Nephron (organoid): ENCODE data around the gene DNAJC30.
A peak's percentile ranks its signal among the peaks of the same experiment; 100 is the strongest.

Source experiments
- H3K27ac Mint-ChIP-seq, 3 experiments: 2 replicates each; pipeline ENCODE4 v1.8.0; 2020; ENCODE audit warnings: mixed read lengths in 3 of 3, mild to moderate bottlenecking in 2 of 3, moderate library complexity in 1 of 3
- H3K27me3 Mint-ChIP-seq: 2 replicates; pipeline ENCODE4 v1.8.0; 2021; ENCODE audit warnings: low read depth, mild to moderate bottlenecking, moderate library complexity, mixed read lengths
- H3K36me3 Mint-ChIP-seq: 2 replicates; pipeline ENCODE4 v1.8.0; 2020; ENCODE audit warnings: low read depth, mixed read lengths
- H3K4me1 Mint-ChIP-seq: 2 replicates; pipeline ENCODE4 v1.8.0; 2020; ENCODE audit warnings: mixed read lengths
- H3K4me3 Mint-ChIP-seq, 3 experiments: 2 replicates each; pipeline ENCODE4 v1.8.0; 2020; ENCODE audit warnings: mild to moderate bottlenecking in 3 of 3, mixed read lengths in 3 of 3, moderate library complexity in 2 of 3
- H3K9me3 Mint-ChIP-seq: 2 replicates; pipeline ENCODE4 v1.8.0; 2020; ENCODE audit warnings: mixed read lengths
- TF ChIP-seq, protein P1 (sequence below), 3 experiments: fragments of 200-600 bp; sonication (generic); IDR thresholded peaks; one replicate each; pipeline ENCODE4 v1.5.0; 2021; ENCODE audit warnings: antibody characterized with exemption in 3 of 3; ENCODE audit not compliant: unreplicated experiment in 3 of 3

DNAJC30 gene

GRCh38 chr7:73652541-73652949 lies 30.7 kb downstream of the DNAJC30 start:
- TF ChIP-seq, protein P1, sequence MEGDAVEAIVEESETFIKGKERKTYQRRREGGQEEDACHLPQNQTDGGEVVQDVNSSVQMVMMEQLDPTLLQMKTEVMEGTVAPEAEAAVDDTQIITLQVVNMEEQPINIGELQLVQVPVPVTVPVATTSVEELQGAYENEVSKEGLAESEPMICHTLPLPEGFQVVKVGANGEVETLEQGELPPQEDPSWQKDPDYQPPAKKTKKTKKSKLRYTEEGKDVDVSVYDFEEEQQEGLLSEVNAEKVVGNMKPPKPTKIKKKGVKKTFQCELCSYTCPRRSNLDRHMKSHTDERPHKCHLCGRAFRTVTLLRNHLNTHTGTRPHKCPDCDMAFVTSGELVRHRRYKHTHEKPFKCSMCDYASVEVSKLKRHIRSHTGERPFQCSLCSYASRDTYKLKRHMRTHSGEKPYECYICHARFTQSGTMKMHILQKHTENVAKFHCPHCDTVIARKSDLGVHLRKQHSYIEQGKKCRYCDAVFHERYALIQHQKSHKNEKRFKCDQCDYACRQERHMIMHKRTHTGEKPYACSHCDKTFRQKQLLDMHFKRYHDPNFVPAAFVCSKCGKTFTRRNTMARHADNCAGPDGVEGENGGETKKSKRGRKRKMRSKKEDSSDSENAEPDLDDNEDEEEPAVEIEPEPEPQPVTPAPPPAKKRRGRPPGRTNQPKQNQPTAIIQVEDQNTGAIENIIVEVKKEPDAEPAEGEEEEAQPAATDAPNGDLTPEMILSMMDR (IDR thresholded peaks at IDR 0.05; ENCODE audit: unreplicated experiment in 3 of 3) = no peak
- Mint-ChIP-seq H3K4me1 (no peaks in the 10 kb centered on the region), H3K4me3 (no peak overlapping the region), H3K9me3 (peaks cover 5% of the 10 kb centered on the region), H3K27me3 (peaks cover 59% of the 10 kb centered on the region), H3K27ac (no peak overlapping the region), H3K36me3 (no peaks in the 10 kb centered on the region)

- H3K4me3 Mint-ChIP-seq = no peak overlapping the region
- H3K27me3 Mint-ChIP-seq = peaks cover 79% of the 10 kb centered on the region
Observed at GRCh38 chr7:73650524-73650923, 32.7 kb downstream of the DNAJC30 start.

DNA sequence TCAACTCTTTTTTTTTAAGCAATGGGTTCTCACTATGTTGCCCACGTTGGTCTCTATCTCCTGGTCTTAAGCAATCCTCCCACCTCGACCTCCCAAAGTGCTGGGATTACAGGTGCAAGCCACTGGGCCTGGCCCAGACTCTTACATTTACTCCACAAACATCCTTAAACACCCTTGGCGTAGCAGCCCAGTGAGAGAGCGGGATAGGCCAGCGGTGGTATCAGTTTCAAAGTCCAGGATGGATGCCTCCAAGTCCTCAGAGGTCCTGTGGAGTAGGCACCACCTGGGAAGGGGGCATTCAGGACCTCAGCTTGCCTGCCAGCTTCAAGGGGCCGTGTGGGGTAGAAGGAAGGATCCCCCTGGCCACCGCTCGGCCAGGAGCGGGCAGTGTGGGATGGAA lies 33.7 kb downstream of the DNAJC30 start:
- Mint-ChIP-seq H3K27ac (no peak overlapping the region), H3K4me3 (peak overlapping the region; percentile 4 to 28 (median 26)), H3K36me3 (no peaks in the 10 kb centered on the region), H3K4me1 (no peaks in the 10 kb centered on the region), H3K27me3 (peaks cover 83% of the 10 kb centered on the region), H3K9me3 (no peaks in the 10 kb centered on the region)
- TF ChIP-seq, protein P1 (IDR thresholded peaks at IDR 0.05; ENCODE audit: unreplicated experiment in 3 of 3) = no peak

More at GRCh38 chr7:73650524-73650923, 32.7 kb downstream of the DNAJC30 start:
- Mint-ChIP-seq H3K4me1 (no peaks in the 10 kb centered on the region), H3K9me3 (peaks cover 4% of the 10 kb centered on the region), H3K27ac (no peak overlapping the region), H3K36me3 (no peaks in the 10 kb centered on the region)
- TF ChIP-seq, protein P1 (IDR thresholded peaks at IDR 0.05; ENCODE audit: unreplicated experiment in 3 of 3) = no peak

- no peak overlapping the region for H3K27ac Mint-ChIP-seq
- H3K4me3 Mint-ChIP-seq = peak overlapping the region; percentile 39 to 74 (median 73)
- TF ChIP-seq, protein P1 (IDR thresholded peaks at IDR 0.05; ENCODE audit: unreplicated experiment in 3 of 3) = no peak
- H3K4me1 Mint-ChIP-seq = no peaks in the 10 kb centered on the region
- H3K27me3 Mint-ChIP-seq = peaks cover 91% of the 10 kb centered on the region
- no peaks in the 10 kb centered on the region for H3K9me3 Mint-ChIP-seq
- H3K36me3 Mint-ChIP-seq = no peaks in the 10 kb centered on the region
Observed at GRCh38 chr7:73648593-73649332, 34.5 kb downstream of the DNAJC30 start.

DNA sequence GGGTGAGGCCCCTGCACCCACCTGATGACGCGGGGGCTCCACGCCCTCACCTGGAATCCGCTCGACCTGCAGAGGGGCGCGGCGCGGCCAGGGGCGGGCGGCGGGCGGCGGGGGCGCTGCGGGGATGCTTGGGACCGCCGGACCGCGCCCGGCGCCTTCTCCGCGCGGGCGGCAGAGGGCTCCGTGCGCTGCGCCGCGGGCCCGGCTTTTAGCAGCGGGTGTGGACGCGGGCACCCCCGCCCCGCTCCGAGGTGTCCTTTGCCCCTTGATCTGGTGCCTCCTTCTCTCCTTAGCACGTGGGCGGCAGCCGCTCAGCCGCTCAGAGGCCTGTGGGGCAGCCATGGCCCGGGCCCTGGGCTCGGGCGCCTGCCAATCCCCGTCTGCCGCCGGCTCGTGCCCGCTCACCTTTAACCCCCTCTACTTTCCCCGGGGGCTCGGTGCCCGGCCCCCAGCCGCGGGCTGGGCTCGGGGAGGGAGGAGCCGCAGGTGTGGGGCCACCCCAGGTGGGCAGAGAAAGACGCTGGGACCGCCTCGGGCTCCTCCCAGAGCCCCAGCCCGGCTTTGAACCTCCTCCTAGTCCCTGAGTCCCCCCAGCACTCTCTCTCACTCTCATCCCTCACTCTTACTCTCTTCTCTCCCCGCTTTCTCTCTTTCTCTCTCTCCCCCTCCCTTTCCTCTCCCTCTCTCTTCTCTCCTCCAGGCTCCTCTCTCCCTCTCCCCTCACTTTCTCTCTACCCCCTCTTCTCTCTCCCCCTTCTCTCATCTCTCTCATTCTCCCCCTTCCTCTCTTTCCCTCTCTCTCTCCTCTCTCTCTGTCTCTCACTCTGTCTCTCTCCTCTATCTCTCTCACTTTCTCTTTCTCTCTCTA lies 35.3 kb downstream of the DNAJC30 start:
- H3K4me1 Mint-ChIP-seq = no peaks in the 10 kb centered on the region
- no peaks in the 10 kb centered on the region for H3K9me3 Mint-ChIP-seq
- TF ChIP-seq, protein P1 (IDR thresholded peaks at IDR 0.05; ENCODE audit: unreplicated experiment in 3 of 3) = peak in 1 of 3 experiments; percentile 7
- no peak overlapping the region for H3K27ac Mint-ChIP-seq
- H3K27me3 Mint-ChIP-seq = peaks cover 97% of the 10 kb centered on the region
- H3K4me3 Mint-ChIP-seq = peak overlapping the region; percentile 39 to 74 (median 73)
- no peaks in the 10 kb centered on the region for H3K36me3 Mint-ChIP-seq
